SK-MEL-5 (cell line): ENCODE results near the gene HOXB1. TPM values are rescaled to one million over a fixed set of nuclear protein-coding genes. Genes with fewer than 3 reads are reported as not detected.

Experiments used
- DNase-seq: peaks from one replicate; pipeline ENCODE4 v3.0.0-alpha.2; 2016; ENCODE audit warnings: low read depth, low spot score
- in situ Hi-C: cut with HindIII; loops from 2 replicates; pipeline ENCODE4 v1.10.0; 2016; ENCODE audit warnings: low sequenced_read_pairs, high pct_unique_total_duplicates, low pct_unique_long_range_greater_than_20kb
- polyA plus RNA-seq, 2 experiments: library from polyadenylated mRNA; depleted of rRNA; stranded (reverse); fragments of >200 nt; gene quantifications; 2 replicates each; pipeline ENCODE4 v1.2.3, GENCODE V29; 2015
- total RNA-seq: library from RNA; depleted of rRNA; stranded (reverse); fragments of >200 nt; shearing (Covaris generic); gene quantifications from 2 replicates; pipeline ENCODE4 v1.2.3, GENCODE V29; 2014; rRNA removed

HOXB1 gene
- not detected in 2 replicates for total RNA-seq
- not detected in 2 replicates for polyA plus RNA-seq (2015; cell fraction: cytosol; rRNA removed)
- polyA plus RNA-seq (2015; cell fraction: nucleus; rRNA removed), result not detected in 2 replicates

GRCh38 chr17:48530887-48531272 lies at the start of gene HOXB1:
Gene HOXB1 (minus strand): TSS chr17:48531011. CDS start chr17:48530904, 107 bp downstream.
- in situ Hi-C loops, result no loop called here
- DNase-seq, result no peak

- no peak for DNase-seq
- in situ Hi-C loops, result no loop called here
Observed at GRCh38 chr17:48579760-48580554, 49.1 kb upstream of the HOXB1 start.

DNA sequence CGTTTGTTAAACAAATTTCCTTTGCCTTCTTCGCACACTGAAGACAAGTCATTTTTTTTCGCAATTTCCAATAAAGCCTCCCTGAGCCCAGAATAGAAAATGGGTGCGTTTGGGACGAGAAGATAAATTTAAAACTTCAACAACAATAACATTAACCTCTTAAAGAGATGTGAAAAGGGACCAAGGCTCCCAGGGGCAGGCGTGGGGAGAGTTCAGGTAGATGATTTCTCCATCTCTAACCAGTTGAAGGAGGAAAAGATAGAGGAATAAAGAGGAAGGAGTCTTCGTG lies 48.6 kb upstream of the HOXB1 start:
- in situ Hi-C loops, result no loop called here
- no peak for DNase-seq

GRCh38 chr17:48578616-48579470 lies 48.0 kb upstream of the HOXB1 start:
- DNase-seq, result no peak
- in situ Hi-C loops, result no loop called here

DNA sequence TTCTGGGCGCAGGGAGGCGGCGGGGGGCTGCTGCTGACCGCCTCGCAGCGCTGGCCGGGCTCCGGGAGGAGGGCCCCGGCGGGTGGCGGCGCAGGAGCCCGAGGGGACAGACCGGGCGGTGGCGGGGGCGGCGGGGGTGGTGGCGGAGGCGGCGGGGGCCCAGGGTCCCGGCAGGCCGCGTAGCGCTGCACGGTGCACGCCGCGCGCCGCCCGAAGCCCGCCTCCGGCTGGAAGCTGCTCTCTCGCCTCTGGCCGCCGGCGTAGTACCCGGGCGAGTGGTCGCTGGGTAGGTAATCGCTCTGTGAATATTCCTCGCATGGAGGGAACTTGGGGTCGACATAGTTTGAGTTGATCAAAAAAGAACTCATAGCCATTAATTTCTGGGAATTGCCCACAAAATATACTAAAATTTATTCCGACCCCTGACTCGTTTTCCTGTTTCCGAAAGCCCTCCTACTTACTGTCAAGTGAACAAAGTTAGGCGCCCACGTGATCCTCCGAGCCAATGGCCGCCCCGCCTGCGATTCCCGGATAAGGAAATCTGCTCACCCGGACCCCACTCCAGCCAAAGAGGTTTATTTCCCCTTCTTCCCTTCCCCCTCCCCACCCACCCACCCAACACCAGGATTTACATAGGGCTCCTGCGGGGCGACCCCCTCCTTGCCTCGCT lies 47.3 kb upstream of the HOXB1 start, which contains the start of gene HOXB4:
Gene HOXB4, minus strand, starts transcription at position 405 of the 670 bp plus-strand sequence. Its CDS starts 31 bp downstream, at position 374.
- DNase-seq, result no peak
- in situ Hi-C loops, result no loop called here

- DNase-seq, result no peak
- in situ Hi-C loops, result no loop called here
Observed at GRCh38 chr17:48577330-48577945, 46.6 kb upstream of the HOXB1 start.

DNA sequence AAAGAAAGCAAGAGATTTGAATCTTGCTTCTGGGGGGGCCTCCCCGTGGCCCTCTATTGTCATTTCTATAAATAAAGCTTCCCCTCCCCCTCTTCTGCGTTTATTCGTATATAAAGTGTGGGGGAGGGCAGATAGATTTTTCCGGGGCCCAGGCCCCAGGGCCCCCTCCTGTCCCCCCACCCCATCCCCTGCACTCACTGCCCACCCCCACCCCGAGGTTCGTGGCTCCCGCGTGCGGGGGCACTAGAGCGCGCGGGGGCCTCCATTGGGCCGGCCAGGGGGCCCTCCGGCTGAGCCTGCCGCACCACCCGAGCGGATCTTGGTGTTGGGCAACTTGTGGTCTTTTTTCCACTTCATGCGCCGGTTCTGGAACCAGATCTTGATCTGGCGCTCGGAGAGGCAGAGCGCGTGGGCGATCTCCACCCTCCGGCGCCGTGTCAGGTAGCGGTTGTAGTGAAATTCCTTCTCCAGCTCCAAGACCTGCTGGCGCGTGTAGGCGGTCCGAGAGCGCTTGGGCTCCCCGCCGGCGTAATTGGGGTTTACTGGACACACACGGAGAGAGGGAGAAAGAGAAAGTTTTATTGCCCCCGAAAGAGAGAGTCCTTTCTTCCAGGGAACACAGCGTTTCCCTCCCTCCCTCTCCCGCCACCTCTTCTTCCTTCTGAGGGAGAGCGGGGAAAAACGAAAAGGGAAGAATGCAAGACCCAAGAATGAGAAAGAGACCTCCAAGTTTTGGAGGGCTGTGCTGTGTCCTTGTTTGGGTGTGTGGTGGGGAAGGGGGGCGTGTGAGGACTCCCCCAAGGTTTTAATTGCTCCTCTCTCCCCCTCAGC lies 45.9 kb upstream of the HOXB1 start:
- DNase-seq, result no peak
- in situ Hi-C loops, result no loop called here

DNA sequence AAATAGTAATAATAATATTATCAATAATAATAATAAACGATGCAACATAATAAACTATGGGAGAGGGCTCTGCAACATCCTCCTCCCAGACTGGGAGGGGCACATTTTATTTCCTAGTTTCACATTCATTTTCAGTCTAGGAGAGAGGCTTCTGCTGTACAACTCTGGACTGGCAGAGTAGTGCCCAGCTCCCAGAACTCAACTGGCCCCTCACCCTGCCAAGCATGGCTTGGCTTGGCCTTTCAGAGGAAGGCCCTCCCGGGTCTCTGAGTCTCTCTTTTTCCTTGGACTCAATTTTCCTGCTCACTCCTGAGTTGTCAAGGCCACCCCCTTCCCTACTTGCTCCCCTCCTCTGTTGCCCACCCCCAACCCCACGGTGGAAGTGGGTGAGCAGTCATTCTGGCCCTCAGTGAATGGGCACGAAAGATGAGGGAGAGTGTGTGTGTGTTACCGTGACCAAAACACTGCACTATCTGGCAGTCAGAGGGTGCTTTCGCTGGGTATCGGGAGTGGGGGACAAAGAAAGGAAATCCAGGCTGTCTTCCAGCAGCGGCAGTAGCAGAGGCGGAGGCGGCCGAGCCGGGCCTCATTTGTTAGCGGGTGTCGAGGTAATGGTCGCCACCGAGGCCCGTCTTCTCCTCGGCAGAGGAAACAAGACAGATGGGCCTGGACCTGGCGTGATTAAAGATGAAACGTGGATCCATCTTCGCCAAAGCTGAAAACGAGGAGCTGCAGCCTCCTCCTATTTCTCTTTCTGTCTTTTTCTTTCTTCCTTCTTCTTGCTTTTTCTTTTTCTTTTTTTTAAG lies 45.1 kb upstream of the HOXB1 start:
- in situ Hi-C loops, result no loop called here
- DNase-seq, result no peak

DNA sequence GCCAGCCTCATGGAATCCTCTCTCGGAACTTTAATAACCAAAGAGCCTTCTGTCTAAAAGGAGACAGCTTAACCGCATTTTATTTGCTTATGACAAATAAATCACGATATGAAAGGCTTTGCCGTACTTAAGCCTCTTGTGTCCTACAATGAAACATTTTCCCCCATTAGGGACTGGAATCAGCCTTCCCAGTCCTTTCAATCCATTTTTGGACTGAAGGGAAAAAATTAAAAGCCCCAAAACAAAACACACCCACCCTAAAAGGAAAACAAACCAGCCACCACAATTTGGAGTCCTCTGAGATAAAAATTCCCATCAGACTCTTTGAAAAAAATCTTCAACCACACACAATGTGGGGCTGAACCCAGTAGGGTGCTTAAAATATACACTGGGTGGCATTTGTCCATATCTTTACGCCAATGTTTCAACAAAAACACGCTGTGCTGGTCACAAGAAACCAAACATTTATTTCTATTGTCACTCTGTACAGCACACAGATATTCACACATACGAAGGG lies 44.3 kb upstream of the HOXB1 start:
- DNase-seq, result peak; percentile 32
- in situ Hi-C loops, result no loop called here

- DNase-seq, result no peak
- in situ Hi-C loops, result no loop called here
Observed at GRCh38 chr17:48574505-48575065, 43.8 kb upstream of the HOXB1 start.

DNA sequence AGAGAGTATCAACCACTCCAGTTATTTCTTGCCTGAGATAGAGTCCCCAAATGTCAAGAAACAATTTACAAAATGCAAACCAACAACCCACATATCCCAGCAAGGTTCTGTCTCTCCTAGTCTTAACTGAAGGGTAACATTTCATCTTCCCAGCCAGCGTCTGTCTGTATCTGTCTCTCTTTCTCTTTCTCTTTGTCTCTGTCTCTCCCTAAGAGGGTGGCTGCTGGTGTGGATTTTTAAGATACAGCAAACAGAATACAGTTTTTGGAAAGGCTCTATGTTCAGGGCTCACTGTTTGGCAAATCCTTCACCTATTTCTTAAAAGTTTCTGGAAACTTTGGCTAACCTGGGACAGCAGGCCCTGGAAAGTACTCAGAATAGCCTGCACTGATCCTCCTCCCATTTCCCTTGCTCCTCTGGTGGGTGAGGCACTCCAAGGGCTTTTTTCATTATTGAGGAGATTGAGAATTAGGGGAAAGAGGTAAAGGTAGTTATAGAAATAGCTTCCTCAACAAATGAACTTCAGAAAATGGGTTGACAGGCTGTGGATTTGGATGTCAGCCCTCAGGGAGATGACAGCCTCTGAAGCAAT lies 41.1 kb upstream of the HOXB1 start:
- DNase-seq, result no peak
- in situ Hi-C loops, result no loop called here

- DNase-seq, result no peak
- in situ Hi-C loops, result no loop called here
Observed at GRCh38 chr17:48571024-48571818, 40.4 kb upstream of the HOXB1 start.

DNA sequence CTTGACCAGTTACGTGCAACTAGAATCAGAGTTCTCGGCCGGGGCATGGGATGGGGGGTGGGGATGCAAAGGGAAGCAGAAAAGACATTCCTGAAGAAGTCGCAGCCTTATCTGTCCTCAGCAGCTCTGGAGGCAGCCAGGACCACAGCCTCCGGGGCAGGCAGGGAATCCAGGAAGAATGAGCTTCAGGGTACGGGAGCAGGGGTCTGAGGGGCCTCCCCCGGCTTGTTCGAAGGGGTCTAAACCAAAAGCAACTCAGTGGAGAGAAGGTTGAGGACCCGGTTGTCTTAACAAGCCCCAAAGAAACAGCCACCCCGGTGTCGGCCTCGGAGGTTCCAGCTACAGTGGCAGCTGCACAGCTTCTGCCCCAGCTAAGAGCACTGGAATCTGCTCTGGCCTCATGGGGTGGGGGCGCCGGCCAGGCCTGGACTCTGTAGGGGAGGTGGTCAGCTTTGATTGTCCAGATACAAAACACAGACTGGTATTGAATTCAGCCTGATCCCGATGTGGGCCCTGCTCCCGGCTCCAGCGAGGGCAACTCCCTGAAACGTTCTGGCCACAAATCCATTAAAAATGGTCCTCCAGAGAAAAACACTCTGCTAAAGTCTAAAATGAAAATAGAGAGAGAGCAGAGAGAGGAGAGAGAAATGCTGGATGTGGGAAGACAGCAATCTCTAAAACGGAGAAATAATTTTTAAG lies 39.7 kb upstream of the HOXB1 start:
- DNase-seq, result no peak
- in situ Hi-C loops, result no loop called here

DNA sequence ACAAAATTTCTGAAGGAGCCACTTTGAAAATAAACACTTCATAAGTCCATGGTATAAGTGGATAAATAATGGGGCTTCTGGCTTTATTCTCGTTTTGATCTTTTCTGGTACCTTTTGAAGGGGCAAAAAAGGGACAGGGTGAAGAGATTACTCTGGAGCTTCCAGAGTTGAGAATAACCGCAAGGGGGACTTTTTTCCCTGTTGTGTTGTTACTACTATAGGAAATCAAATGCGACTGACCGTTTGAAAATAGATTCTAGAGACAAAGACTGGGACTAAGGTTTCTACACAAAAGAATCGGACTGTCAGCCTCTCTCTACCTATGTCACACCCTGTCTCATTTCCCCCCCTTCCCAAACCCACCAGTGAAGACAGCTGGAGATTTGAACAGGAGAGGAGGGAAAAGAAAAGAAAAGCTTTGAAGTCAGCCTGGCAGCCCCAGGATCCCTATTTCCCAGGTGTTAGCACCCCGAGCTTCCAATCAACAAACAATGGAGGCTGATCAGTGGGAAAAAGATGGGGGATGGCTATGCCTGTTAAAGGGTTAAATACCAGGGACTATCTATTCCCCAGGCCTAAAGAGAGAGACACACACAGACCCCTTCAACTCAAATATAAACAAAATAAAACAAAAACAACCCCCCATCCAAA lies 39.0 kb upstream of the HOXB1 start:
- in situ Hi-C loops, result no loop called here
- no peak for DNase-seq
